GM04503 (cell line): ENCODE data around the gene QSER1.

Experiments used
- DNase-seq: peaks from one replicate; pipeline ENCODE4 v3.0.0-alpha.2; 2012; ENCODE audit warnings: low read depth

QSER1 gene

DNA sequence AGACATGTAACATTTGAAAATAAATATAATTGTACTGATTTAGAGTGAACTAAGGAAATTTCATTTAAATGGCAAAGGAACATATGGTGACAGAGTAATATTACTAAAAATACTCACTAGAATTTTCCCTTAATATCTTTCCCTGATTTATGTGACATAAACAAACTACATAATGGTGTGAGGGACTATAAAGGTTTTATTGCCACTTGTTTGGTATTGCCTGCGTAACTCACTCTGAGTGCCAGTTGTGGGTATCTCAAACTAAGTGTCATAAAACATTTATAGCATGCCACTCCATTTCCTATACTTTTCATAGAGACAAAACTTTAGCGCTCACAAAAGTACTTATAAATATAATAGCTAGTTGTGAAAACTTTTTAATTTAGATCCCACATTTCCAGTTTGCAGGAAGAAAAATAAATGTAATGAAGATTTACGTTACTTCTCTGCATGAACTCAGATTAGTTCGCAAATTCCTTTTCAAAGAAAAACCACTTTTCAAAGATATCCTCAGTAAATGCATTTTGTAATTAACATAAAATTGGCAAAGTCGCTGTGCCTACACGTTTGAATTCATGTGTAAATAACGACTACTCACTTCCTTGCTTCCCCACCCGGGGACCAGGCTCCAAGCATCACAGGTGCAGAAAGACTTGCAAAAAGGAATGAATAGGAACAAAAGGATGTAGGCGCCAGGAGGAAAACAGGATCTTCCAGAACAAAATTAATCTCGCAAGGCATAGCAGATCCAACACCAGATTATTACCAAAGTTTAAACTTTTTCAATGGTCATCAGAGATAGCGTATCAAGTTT lies 1.6 kb upstream of the QSER1 start:
- DNase-seq = no peak

GRCh38 chr11:32891657-32892354 lies 805 bp upstream of the QSER1 start:
- no peak for DNase-seq

- no peak for DNase-seq
Measured at GRCh38 chr11:32893093-32893342, 407 bp downstream of the QSER1 start.

DNA sequence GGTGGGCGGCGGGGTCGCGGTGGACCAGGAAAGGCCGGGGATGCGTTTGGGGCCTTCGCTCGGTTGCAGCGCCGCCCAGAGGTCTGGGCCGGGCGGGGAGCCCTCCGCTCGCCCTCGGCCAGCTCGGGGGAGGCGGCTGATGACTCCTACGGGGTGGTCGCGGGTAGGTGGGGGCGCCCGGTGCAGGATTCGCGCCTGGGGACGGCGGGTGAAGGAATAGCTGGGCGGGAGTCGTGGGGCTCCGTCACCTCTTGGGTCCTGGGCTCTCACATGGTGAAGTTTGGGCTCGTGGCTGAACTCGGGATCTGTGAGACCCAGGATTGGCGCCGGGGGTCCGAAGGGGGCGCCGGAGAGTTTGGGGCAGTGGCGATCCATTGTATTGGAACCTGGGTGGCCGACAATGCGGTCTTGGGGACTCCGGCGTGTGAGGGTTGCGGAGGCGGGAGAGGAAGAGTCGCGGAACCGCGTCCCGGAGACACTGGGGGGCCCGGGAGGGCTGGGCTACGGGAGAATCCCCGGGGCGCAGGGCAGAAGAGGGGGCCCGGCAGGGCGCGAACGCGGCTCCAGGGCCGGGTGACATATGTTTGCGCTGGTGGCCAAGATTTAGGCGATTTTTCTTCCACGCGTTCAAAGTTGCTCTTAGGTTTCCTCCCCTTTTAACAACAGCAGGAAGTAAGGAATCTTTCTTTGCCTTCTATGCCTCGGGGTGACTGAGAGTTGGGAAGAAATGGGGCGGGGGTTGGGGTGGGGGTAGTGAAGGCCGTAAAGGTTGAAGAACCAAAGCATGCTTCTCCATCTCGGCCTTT lies 935 bp downstream of the QSER1 start:
- no peak for DNase-seq

- peak; percentile 43 for DNase-seq
Measured at GRCh38 chr11:32894149-32894827, 1.7 kb downstream of the QSER1 start.

DNA sequence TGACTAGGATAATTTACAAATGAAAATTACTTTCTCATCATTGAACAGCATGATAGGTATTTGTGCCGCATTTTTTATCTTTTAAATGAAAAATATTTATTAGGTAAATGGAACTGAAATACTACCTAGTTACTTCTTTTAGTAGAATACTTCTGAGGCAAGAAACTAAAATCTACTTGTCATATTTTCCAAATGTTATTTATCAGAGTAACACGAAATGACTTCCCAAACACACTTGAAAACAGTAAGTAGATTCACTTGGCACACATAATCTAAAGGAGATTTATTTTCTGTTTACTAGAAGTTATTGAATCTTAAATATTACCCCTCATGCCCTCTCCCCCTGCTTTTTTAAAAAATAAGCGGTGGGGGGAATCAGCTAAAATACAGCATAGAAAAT lies 2.3 kb downstream of the QSER1 start:
- DNase-seq = no peak

DNA sequence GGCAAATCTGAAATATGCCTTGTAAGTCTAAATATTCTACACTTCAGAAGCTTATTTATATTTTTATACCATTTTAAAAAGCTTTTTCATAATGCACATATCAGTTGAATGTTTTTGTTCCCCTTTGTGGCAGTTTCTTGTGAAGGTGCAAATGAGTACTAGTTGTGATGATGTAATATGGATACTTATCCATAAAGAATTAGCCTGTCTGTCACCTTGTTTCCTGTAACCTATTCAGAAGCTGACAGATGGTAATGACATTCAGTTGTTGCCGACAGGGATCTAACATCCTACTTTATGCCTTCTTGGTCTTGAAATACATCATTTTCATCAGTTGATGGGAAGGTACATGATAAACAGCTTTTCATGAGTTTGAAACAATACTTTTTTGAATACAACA lies 2.9 kb downstream of the QSER1 start:
- no peak for DNase-seq

GRCh38 chr11:32897103-32897502 lies 4.5 kb downstream of the QSER1 start:
- DNase-seq = no peak

DNA sequence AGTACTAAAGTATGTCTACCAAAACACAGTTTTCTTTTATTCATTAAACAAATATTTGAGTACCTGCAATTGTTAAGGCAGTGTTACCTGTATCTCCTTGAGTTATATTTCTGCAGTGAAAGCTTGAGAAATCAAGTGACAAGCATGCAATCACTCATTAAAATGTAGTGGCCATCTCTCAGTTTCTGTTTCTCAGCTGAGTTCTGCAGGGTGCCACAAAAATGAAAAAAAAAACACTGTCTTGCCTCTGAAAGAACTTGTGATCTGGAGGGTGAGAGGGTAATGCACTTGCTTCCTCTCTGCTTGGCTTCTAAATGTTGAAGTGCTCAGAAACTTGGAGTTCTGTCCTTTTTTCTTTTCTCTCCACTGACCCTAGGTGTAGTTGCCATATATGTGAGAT lies 6.8 kb downstream of the QSER1 start:
- DNase-seq = no peak

- no peak for DNase-seq
Measured at GRCh38 chr11:32902089-32902665, 9.6 kb downstream of the QSER1 start.

GRCh38 chr11:32905028-32905667 lies 12.5 kb downstream of the QSER1 start:
- no peak for DNase-seq

DNA sequence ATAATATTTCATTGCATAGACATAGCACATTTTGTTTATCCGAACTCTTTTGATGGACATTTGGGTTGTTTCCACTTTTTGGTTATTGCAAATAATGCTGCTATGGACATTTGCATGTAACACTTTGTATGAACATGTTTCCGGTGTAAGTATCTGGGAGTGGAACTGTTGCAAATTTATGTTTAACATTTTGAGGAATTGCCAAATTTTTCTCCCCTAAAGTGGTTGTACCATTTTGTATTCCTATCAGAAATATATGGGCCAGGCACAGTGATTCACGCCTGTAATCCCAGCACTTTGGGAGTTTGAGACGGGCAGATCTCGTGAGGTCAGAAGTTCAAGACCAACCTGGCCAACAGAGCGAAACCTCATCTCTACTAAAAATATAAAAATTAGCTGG lies 16.0 kb downstream of the QSER1 start:
- no peak for DNase-seq

- no peak for DNase-seq
Measured at GRCh38 chr11:32911413-32911812, 18.8 kb downstream of the QSER1 start.

- DNase-seq = no peak
Measured at GRCh38 chr11:32913445-32913844, 20.8 kb downstream of the QSER1 start.

- DNase-seq = no peak
Measured at GRCh38 chr11:32916361-32916760, 23.8 kb downstream of the QSER1 start.

- DNase-seq = no peak
Measured at GRCh38 chr11:32916994-32917393, 24.4 kb downstream of the QSER1 start.

DNA sequence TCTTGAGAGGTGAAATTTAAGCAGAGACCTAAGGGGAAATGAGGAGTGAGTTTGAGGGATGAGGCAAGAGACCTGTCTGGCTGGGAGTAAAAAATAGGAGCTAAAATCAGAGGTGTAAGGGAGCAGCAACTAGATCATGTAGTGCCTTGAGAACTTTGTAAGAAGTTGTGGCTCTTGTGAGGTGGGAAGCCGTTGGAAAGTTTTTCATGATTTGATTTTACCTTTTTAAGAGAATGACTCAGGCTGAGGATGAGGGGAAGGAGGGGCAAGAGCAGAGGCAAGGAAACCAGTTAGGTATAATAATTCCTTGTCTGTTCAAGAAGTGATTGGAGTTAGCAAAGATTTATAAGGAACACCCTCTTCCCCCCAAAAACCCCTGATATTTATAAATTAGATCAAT lies 25.8 kb downstream of the QSER1 start:
- no peak for DNase-seq

DNA sequence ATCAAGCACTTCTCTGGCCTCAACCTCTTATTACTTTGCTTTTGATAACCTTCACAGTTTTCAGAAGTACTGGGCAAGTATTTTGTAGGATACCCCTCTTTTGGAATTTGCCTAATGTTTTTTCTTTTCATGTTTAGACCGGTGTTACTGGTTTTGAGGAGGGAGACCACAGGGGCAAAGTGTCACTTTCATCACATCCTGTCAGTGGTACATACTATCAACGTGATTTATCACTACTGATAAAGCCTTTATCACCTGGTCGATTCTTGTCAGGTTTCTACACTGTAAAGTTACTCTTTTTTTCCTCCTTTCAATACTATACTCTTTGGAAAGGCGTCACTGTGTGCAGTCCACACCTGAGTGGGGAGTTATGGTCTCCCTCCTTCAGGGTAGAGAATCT lies 26.7 kb downstream of the QSER1 start:
- DNase-seq = no peak

GRCh38 chr11:32920570-32920969 lies 28.0 kb downstream of the QSER1 start:
- no peak for DNase-seq

GRCh38 chr11:32921204-32921603 lies 28.6 kb downstream of the QSER1 start:
- no peak for DNase-seq

DNA sequence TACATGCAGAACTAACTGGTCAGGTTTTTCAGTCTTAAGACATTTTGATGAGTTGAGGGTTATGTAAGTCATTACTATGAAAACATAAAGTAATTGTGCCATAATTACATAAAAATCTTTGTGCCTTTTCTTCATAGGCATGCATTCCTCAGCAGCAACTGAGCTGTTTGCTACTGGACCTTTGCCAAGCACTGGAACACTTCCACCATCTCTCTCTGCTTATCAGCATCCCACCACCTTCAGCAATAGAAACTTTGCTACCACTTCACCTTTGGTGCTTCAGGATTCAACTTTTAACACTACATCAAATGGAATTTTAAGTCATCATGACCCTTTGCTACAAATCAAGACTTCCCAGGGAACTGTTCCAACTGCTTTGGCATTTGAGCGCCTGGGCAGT lies 39.0 kb downstream of the QSER1 start:
- no peak for DNase-seq

GRCh38 chr11:32932196-32932595 lies 39.6 kb downstream of the QSER1 start:
- no peak for DNase-seq
